ENCODE data around the gene ENOX1.

DNA sequence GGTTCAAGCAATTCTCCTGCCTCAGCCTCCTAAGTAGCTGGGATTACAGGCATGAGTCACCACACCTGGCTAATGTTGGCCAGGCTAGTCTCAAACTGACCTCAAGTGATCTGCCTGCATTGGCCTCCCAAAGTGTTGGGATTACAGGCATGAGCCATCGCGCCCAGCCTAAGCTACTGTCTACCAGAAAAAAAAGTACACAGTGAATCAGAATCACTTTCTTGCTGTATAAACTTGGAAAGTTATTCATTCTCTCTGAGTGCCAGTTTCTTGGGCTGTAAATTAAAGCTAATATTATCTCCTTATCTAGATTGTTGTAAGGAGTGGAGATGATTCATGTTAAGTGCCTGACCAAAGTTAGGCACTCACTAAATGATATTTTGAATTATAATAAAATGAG, 242.8 kb downstream of the ENOX1 start:
- TF ChIP-seq CTCF (IDR thresholded peaks at IDR 0.05) (no peak), POLR2A (IDR thresholded peaks at IDR 0.05) (no peak), POLR2AphosphoS5 (IDR thresholded peaks at IDR 0.05) (no peak)
